B cell (primary cell): Measurements from ENCODE around the gene RTL5. TPM values are rescaled to one million over a fixed set of nuclear protein-coding genes. Genes with fewer than 3 reads are reported as not detected.

Experiments used
- ATAC-seq: fragments of 200-7000 bp; cut with Tn5 transposase; one replicate; pipeline ENCODE4 v1.10.0; 2021; ENCODE audit warnings: low read depth, mild to moderate bottlenecking, moderate number of reproducible peaks, moderate library complexity
- CTCF ChIA-PET: fragments of 350-600 bp; sonication (Branson Sonifier 250); formaldehyde crosslinking; loops from one replicate; lab custom pipeline; 2021; ENCODE audit warnings: antibody characterized with exemption, inconsistent platforms; lab: Charles Lee
- POLR2A ChIA-PET: fragments of 350-600 bp; sonication (Branson Sonifier 250); formaldehyde crosslinking; loops from one replicate; lab custom pipeline; 2021; ENCODE audit warnings: antibody characterized with exemption; lab: Charles Lee
- DNase-seq: peaks from one replicate; pipeline ENCODE4 v3.0.0; 2013
- H2AFZ ChIP-seq: 2 replicates; pipeline ENCODE4 v1.6.1; 2012; ENCODE audit warnings: mild to moderate bottlenecking, low read depth, low read length; ENCODE audit not compliant: insufficient read depth, poor library complexity, severe bottlenecking
- H3K27ac ChIP-seq, 2 donors: 1 replicate in 1 of 2; 2 replicates in 1 of 2; pipeline ENCODE4 v1.5.1; 2012 to 2013; ENCODE audit warnings: low read length in 2 of 2, mild to moderate bottlenecking in 2 of 2, moderate library complexity in 1 of 2
- H3K27me3 ChIP-seq, 4 experiments: fragments of 200-600 bp in 1 of 4; sonication (generic) in 1 of 4; replicated peaks in 1 of 4; 1 replicate in 2 of 4; 2 replicates in 2 of 4; pipeline versions ENCODE4 v1.6.1 to v1.7.0; 2013 to 2016; ENCODE audit warnings: low read length in 3 of 4, mild to moderate bottlenecking in 2 of 4, mixed read lengths in 1 of 4, moderate library complexity in 1 of 4; ENCODE audit not compliant: insufficient read depth in 4 of 4, control insufficient read depth in 3 of 4; ENCODE audit errors: control extremely low read depth in 1 of 4
- H3K36me3 ChIP-seq, 2 experiments: replicated peaks in 1 of 2; 1 replicate in 1 of 2; 2 replicates in 1 of 2; pipeline versions ENCODE4 v1.6.1 to v1.7.1; 2013; ENCODE audit warnings: low read length in 1 of 2; ENCODE audit not compliant: insufficient read depth in 2 of 2, control insufficient read depth in 1 of 2; ENCODE audit errors: control extremely low read depth in 1 of 2, extremely low read depth in 1 of 2
- H3K4me1 ChIP-seq, 2 donors: fragments of 200-600 bp in 1 of 2; sonication (generic) in 1 of 2; 1 replicate in 1 of 2; 2 replicates in 1 of 2; pipeline versions ENCODE4 v1.5.1 to v1.6.1; 2013 to 2017; ENCODE audit warnings: low read length in 2 of 2; ENCODE audit not compliant: control insufficient read depth in 2 of 2, insufficient read depth in 2 of 2
- H3K4me2 ChIP-seq: replicated peaks from 2 replicates; pipeline ENCODE3; 2012; ENCODE audit warnings: mild to moderate bottlenecking, low read depth, low read length; ENCODE audit not compliant: poor library complexity, severe bottlenecking
- H3K4me3 ChIP-seq, 5 experiments: fragments of 200-600 bp in 1 of 5; sonication (generic) in 1 of 5; 1 replicate in 3 of 5; 2 replicates in 2 of 5; pipeline versions ENCODE4 v1.5.1 to v1.7.0; 2011 to 2016; ENCODE audit warnings: low read length in 4 of 5, mild to moderate bottlenecking in 4 of 5, low read depth in 2 of 5, control low read depth in 1 of 5, moderate library complexity in 1 of 5; ENCODE audit not compliant: insufficient read depth in 1 of 5; ENCODE audit errors: control extremely low read depth in 1 of 5, extremely low read depth in 1 of 5
- H3K79me2 ChIP-seq: fragments of 200-600 bp; sonication (generic); one replicate; pipeline ENCODE4 v1.6.0; 2016; ENCODE audit warnings: low read length; ENCODE audit not compliant: control insufficient read depth, insufficient read depth
- H3K9ac ChIP-seq: fragments of 200-600 bp; sonication (generic); 2 replicates; pipeline ENCODE4 v1.6.1; 2017; ENCODE audit warnings: mild to moderate bottlenecking, low read length, moderate library complexity
- H3K9me3 ChIP-seq, 3 donors: one replicate each; pipeline versions ENCODE4 v1.6.1 to v1.7.1; 2013; ENCODE audit warnings: low read length in 2 of 3; ENCODE audit not compliant: control insufficient read depth in 2 of 3, insufficient read depth in 1 of 3; ENCODE audit errors: control extremely low read depth in 1 of 3
- H4K20me1 ChIP-seq: 2 replicates; pipeline ENCODE4 v1.6.0; 2012; ENCODE audit warnings: mild to moderate bottlenecking, low read length; ENCODE audit not compliant: insufficient read depth, control insufficient read depth, poor library complexity, severe bottlenecking
- H3K27ac Mint-ChIP-seq: one replicate; pipeline ENCODE4 v1.8.0; 2021; ENCODE audit warnings: mixed read lengths
- H3K27me3 Mint-ChIP-seq: one replicate; pipeline ENCODE4 v1.8.0; 2021; ENCODE audit warnings: mixed read lengths
- H3K4me1 Mint-ChIP-seq: one replicate; pipeline ENCODE4 v1.8.0; 2021; ENCODE audit warnings: mixed read lengths
- H3K4me3 Mint-ChIP-seq: one replicate; pipeline ENCODE4 v1.8.0; 2021; ENCODE audit warnings: mixed read lengths
- H3K9me3 Mint-ChIP-seq: one replicate; pipeline ENCODE4 v1.8.0; 2022; ENCODE audit warnings: mixed read lengths; ENCODE audit not compliant: insufficient read depth
- CTCF ChIP-seq: fragments of 200-600 bp; IDR thresholded peaks from one replicate; pipeline ENCODE4 v1.8.0; 2022; ENCODE audit warnings: antibody characterized with exemption, mild to moderate bottlenecking
- EZH2 ChIP-seq: IDR thresholded peaks from 2 replicates; pipeline ENCODE4 v1.6.1; 2012; ENCODE audit warnings: borderline replicate concordance, low read depth, mild to moderate bottlenecking, moderate library complexity, low read length; ENCODE audit not compliant: insufficient read depth, poor library complexity, severe bottlenecking
- WGBS: methylation state at CpG from one replicate; pipeline ENCODE4 v1.1.5; 2013; ENCODE audit warnings: missing lambda C conversion rate; ENCODE audit not compliant: insufficient coverage; 5-methylcytosine and 5-hydroxymethylcytosine counted together
- intact Hi-C: fragments of 100-400 bp; cut with micrococcal nuclease; formaldehyde crosslinking; loops from one replicate; pipeline ENCODE4 v1.10.0; 2022
- polyA plus RNA-seq: library from polyadenylated mRNA; depleted of rRNA; stranded (reverse); fragments of >200 nt; gene quantifications from 2 replicates; pipeline ENCODE4 v1.2.3, GENCODE V29; 2012
- total RNA-seq, 2 donors: library from RNA; stranded (reverse); fragments of 120-200 nt in 1 of 2; gene quantifications; 1 replicate in 1 of 2; 2 replicates in 1 of 2; pipeline versions ENCODE4 v1.2.3 to v1.2.4, GENCODE V29; 2013 to 2022

Gene RTL5
- total and polyA plus RNA-seq, 2 donors (not counting 1 experiment from before 2014, with no cell fraction given) = 1.0 to 22.4 TPM

GRCh38 chrX:72080150-72080549, 51.6 kb downstream of the RTL5 start:
- no peak for ATAC-seq
- POLR2A ChIA-PET = no interaction called here
- Histone ChIP-seq H3K27me3 (peaks cover 0 to 5% (median 0%) of the 10 kb centered on the region in 4 experiments), H3K79me2 (no peaks in the 10 kb centered on the region), H3K9ac (no peak overlapping the region), H3K9me3 (no peaks in the 10 kb centered on the region), H3K4me2 (no peak overlapping the region), H4K20me1 (no peaks in the 10 kb centered on the region), H3K27ac (no peak overlapping the region), H3K4me1 (no peaks in the 10 kb centered on the region), H2AFZ (no peak overlapping the region), H3K36me3 (no peaks in the 10 kb centered on the region), H3K4me3 (no peak overlapping the region)
- 25% methylated on average over 4 of the region's 7 CpGs for WGBS
- Mint-ChIP-seq H3K27me3 (peaks cover 12% of the 10 kb centered on the region), H3K4me3 (no peak overlapping the region), H3K9me3 (no peaks in the 10 kb centered on the region), H3K27ac (no peak overlapping the region), H3K4me1 (peaks cover 4% of the 10 kb centered on the region)
- CTCF ChIA-PET = no interaction called here
- intact Hi-C loops = no loop called here
- TF ChIP-seq CTCF (no peak), EZH2 (no peak)
- DNase-seq = no peak

- no peaks in the 10 kb centered on the region for H3K9me3 Mint-ChIP-seq
- H3K27ac Mint-ChIP-seq = no peak overlapping the region
- Histone ChIP-seq H3K9ac (no peak overlapping the region), H3K4me3 (no peak overlapping the region), H3K79me2 (no peaks in the 10 kb centered on the region), H4K20me1 (no peaks in the 10 kb centered on the region), H2AFZ (no peak overlapping the region), H3K9me3 (no peaks in the 10 kb centered on the region), H3K27ac (no peak overlapping the region), H3K4me1 (no peaks in the 10 kb centered on the region), H3K36me3 (no peaks in the 10 kb centered on the region), H3K4me2 (no peak overlapping the region), H3K27me3 (peaks cover 0 to 5% (median 0%) of the 10 kb centered on the region in 4 experiments)
- CTCF ChIA-PET = no interaction called here
- DNase-seq (no peak), ATAC-seq (no peak)
- intact Hi-C loops = no loop called here
- TF ChIP-seq CTCF (no peak), EZH2 (no peak)
- 63% methylated on average over 4 of the region's 12 CpGs for WGBS
- peaks cover 12% of the 10 kb centered on the region for H3K27me3 Mint-ChIP-seq
- H3K4me1 Mint-ChIP-seq = peaks cover 4% of the 10 kb centered on the region
- no peak overlapping the region for H3K4me3 Mint-ChIP-seq
- POLR2A ChIA-PET = no interaction called here
Measured at GRCh38 chrX:72079607-72080006, 52.1 kb downstream of the RTL5 start.
